Subcutaneous adipose tissue (tissue), 4 donors: ENCODE measurements around the gene LTBP3. TPM values are rescaled to one million over a fixed set of nuclear protein-coding genes. Genes with fewer than 3 reads are reported as not detected.

ENCODE experiments used
- CTCF ChIP-seq: fragments of 450-650 bp; IDR thresholded peaks from one replicate; pipeline ENCODE4 v1.5.1; 2016; ENCODE audit warnings: low read depth, mild to moderate bottlenecking, control low read depth, antibody characterized with exemption, moderate library complexity
- total RNA-seq, 4 donors: library from RNA; depleted of rRNA; stranded (reverse); fragments of >200 nt; gene quantifications; one replicate each; pipeline ENCODE4 v1.1.0, GENCODE V29; 2016

Gene LTBP3
- total RNA-seq, 4 donors from 2014 or later, result 24.8 to 81.3 (median 77.3) TPM

- no peak for TF ChIP-seq CTCF
Measured at GRCh38 chr11:65505466-65506289, 52.5 kb downstream of the LTBP3 start.

GRCh38 chr11:65504674-65505465, 53.3 kb downstream of the LTBP3 start:
- no peak for TF ChIP-seq CTCF

GRCh38 chr11:65503949-65504673, 54.0 kb downstream of the LTBP3 start:
- TF ChIP-seq CTCF, result no peak

GRCh38 chr11:65503368-65503948, 54.7 kb downstream of the LTBP3 start:
- no peak for TF ChIP-seq CTCF

- TF ChIP-seq CTCF, result no peak
Measured at GRCh38 chr11:65502555-65503367, 55.4 kb downstream of the LTBP3 start.

- no peak for TF ChIP-seq CTCF
Measured at GRCh38 chr11:65502274-65502554, 55.9 kb downstream of the LTBP3 start.
